ENCODE measurements around the gene MAN2B2.

Gene MAN2B2

GRCh38 chr4:6546681-6547447 is 28.1 kb upstream of the MAN2B2 start:
- peak; percentile 65 for DNase-seq (ENCODE audit: low spot score)

GRCh38 chr4:6548201-6548881 is 26.6 kb upstream of the MAN2B2 start:
- peak; percentile 10 for DNase-seq (ENCODE audit: low spot score)

DNA sequence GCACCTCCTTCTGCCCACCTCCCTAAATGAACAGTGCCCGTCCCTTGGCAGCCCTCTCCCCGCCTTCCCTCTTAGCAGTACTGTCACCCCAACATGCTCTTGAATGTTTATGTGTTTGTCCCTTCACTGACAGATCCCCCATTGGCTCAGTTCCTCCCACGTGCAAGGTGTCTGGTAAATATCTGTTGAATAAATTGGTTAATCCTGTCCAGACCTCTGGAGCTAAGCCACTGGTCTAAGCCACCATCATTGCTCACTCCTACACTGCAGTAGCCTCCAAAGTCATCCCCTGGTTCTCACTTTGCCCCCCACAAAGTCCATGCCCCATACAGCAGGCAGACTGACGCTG is 26.1 kb upstream of the MAN2B2 start:
- DNase-seq (ENCODE audit: low spot score): no peak

- DNase-seq (ENCODE audit: low spot score): no peak
Measured at GRCh38 chr4:6549445-6549844, 25.5 kb upstream of the MAN2B2 start.

DNA sequence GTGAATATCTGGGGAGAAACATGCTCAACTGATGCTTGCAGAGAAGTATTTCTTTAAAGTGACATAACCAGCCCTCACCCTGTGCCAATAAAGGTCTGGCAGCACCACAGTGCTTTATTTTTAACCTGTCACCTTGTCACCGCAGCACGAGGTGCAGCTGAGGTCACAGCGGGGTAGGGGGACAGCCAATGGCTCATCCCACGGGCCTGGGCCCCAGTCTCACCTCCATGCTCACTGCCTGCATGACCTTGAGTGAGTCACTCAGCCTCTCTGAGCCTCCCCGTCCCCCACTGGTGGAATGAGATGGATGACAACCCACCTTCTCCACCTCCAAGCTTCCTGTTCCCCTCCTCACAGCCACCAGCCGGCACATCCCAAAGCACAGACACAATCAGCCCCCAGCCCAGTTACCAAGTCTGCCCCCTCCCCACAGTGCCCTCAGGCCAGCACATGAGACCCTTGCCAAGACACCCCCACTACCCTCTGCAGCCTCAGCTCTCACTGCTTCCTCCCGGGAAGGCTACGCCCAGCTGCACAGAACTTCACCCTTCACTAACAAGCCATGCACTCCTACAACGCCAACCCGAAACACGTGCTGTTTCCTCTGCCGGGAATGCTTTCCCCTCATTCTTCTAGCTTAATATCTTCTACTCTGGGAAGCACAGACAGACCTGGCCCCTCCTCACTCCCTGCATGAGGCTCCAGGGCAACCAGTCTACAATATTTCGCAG is 24.9 kb upstream of the MAN2B2 start:
- DNase-seq (ENCODE audit: low spot score): no peak

DNA sequence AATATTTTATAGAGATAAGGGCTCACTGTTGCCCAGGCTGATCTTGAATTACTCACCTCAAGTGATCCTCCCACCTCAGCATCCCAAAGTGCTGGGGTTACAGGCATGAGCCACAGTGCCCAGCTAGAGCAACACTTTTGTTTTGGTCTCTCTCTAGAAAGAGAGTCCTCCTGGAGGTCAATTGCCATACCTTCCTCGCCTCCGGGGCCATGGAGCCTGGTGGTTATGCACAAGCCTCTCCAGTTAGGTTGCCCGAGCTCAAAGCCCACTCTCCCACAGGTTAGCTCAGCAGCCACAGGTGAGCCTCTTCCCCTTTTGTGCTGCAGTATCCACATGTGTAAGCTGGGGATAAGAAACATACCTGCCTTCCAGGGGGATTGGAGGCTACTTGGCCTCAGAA is 24.2 kb upstream of the MAN2B2 start:
- DNase-seq (ENCODE audit: low spot score): no peak

DNA sequence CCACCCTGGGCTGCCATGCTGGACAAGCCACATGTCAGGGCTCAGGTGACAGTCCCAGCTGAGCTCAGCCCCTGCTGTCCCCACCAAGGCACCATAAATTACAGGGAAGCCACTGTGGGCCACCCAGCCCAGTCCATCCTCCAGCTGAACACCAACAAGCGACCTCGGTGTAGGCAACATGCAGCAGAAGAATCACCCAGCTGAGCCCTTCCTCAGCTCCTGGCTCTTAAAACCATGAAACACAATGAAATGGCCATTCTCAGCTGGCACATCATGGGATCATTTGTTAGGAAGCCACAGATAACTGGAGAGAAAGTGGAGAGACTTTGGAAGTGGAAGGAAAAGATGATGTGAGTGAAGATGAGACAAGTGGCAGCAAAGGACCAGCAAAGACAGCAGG is 23.3 kb upstream of the MAN2B2 start:
- DNase-seq (ENCODE audit: low spot score): no peak

DNA sequence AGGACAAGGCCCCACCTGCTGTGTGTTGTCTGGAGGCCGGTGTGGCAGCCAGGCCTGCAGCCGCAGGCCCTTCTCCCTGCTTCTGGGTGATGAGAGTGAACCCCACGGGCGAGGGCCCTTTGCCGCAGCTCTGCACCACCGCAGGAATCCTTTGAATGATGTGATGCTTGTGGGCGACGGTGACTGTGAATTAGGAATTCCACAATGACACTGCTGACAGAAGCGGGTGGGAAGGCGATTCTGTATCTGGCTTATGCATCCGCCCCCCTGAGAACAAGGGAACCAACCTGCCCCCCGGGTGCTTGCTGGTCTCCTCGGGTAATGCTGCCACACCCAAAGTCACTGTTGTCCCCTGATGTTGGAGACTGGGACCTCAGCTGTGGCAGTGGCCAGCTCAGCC is 19.5 kb upstream of the MAN2B2 start:
- DNase-seq (ENCODE audit: low spot score): no peak

- DNase-seq (ENCODE audit: low spot score): no peak
Measured at GRCh38 chr4:6556263-6556662, 18.7 kb upstream of the MAN2B2 start.

DNA sequence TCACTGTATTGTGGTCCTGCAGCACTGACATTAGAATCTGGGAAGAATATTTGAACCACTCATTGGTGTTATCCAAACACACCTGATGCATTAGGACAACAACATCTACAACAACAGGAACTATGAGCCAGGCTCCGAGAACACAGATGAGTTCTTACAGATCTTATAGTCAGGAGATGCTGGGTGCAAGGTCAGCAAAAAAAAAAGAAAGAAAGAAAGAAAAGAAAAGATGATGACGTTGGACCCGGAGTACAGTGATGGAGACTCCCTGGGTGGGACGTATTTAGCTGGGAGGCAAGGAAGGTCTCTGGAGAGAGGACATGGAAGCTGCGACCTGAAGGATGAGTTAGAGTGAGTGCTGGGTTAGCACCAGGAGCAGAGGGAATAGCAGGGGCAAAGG is 17.8 kb upstream of the MAN2B2 start:
- DNase-seq (ENCODE audit: low spot score): no peak

DNA sequence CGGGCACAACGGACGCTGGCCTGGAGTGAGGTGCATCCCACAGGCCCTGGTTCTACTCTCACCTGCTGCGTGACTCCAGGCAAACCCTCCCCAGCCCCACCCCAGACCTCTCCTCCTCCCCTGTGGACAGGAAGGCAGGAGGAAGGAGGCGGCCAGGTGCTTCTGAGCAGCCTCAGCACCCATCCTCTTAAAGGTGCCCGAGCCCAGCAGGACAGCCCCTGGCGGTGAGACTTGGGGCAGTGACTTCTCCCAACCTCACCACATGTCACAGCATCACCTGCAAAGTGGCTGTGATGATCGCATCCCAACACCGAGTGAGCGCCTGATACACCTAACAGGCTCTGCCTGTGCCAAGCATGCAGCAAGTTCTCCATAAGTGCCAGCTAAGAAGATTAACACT is 17.1 kb upstream of the MAN2B2 start:
- no peak for DNase-seq (ENCODE audit: low spot score)

DNA sequence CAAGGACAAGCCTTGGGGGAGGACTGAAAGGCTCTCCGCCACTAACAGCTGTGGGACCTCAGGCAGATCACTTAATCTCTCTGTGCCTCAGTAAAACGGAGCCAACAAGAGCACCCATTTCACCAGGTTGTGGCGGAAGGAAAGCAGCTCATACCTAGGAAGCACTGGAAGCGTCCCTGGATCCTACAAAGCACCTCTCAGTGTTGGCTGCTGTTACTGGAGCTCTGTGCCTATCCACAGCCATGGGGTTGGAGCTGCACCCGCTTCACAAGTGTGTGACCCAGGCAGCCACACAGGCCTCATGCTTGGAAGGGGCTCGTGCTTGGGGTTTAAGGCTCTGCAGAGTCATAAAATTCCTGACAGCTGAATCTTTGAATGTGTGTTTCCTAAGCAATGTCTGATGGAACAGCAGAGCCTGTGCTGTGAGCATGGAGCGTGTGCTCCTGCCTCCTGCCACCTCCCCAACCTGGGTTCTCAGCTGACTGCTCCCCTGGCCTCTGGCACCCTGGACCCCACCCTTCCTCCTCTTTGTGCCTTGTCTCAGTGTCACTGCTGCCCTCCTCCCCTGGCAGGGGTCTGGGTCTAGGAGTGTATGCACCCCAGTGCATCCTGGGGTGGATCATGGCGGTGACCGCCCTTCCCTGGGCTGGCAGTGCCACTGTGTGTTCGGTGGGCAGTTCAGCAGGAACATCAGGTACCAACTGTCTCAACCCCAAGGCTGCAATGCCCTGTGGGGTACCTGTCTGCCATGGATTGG is 14.4 kb upstream of the MAN2B2 start:
- no peak for DNase-seq (ENCODE audit: low spot score)

DNA sequence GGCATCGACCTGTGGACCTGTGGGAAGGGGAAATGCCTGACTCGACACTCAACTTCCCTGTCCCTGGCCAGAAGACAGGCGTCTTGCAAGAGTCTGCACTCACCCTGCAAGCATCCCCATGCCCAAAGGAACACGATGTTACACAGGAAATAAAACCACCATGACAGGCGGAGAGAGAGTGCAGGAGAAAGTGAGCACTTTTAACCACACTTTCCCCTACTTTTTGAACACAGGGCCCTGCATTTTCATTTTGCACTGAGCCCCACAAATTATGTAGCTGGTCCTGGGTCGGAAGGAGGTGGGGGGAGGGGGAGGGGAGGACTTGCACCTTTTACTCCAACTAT is 13.8 kb upstream of the MAN2B2 start:
- no peak for DNase-seq (ENCODE audit: low spot score)

GRCh38 chr4:6561706-6562371 is 13.2 kb upstream of the MAN2B2 start:
- DNase-seq (ENCODE audit: low spot score): no peak

- DNase-seq (ENCODE audit: low spot score): no peak
Measured at GRCh38 chr4:6562931-6563901, 11.8 kb upstream of the MAN2B2 start.

GRCh38 chr4:6563935-6564645 is 10.9 kb upstream of the MAN2B2 start:
- no peak for DNase-seq (ENCODE audit: low spot score)

GRCh38 chr4:6565691-6566390 is 9.1 kb upstream of the MAN2B2 start:
- DNase-seq (ENCODE audit: low spot score): no peak

GRCh38 chr4:6566391-6567190 is 8.4 kb upstream of the MAN2B2 start:
- DNase-seq (ENCODE audit: low spot score): no peak

- no peak for DNase-seq (ENCODE audit: low spot score)
Measured at GRCh38 chr4:6567218-6567617, 7.8 kb upstream of the MAN2B2 start.

Measured in globus pallidus (tissue), 1 donor.